Hepatocyte (in vitro differentiated cells): ENCODE results near the gene PDK2. TPM values are rescaled to one million over a fixed set of nuclear protein-coding genes. Genes with fewer than 3 reads are reported as not detected.

ENCODE experiments used
- DNase-seq: peaks from one replicate; pipeline ENCODE4 v3.0.0-alpha.2; 2016; ENCODE audit warnings: low spot score
- H2AFZ ChIP-seq: fragments of 200-600 bp; sonication (generic); 2 replicates; pipeline ENCODE4 v1.6.0; 2016; ENCODE audit warnings: antibody characterized with exemption, mild to moderate bottlenecking
- H3K27ac ChIP-seq: fragments of 200-600 bp; sonication (generic); 2 replicates; pipeline ENCODE4 v1.5.1; 2016; ENCODE audit warnings: mild to moderate bottlenecking
- H3K27me3 ChIP-seq: fragments of 200-600 bp; sonication (generic); 2 replicates; pipeline ENCODE4 v1.6.1; 2016
- H3K36me3 ChIP-seq: fragments of 200-600 bp; sonication (generic); replicated peaks from 2 replicates; pipeline ENCODE4 v1.5.1; 2016; ENCODE audit warnings: low read depth; ENCODE audit not compliant: insufficient read depth
- H3K4me1 ChIP-seq: fragments of 200-600 bp; sonication (generic); 2 replicates; pipeline ENCODE4 v1.5.1; 2016; ENCODE audit warnings: mild to moderate bottlenecking, moderate library complexity; ENCODE audit not compliant: insufficient read depth
- H3K4me2 ChIP-seq: fragments of 200-600 bp; sonication (generic); 2 replicates; pipeline ENCODE4 v1.6.0; 2016
- H3K4me3 ChIP-seq: fragments of 200-600 bp; sonication (generic); 2 replicates; pipeline ENCODE4 v1.5.1; 2016; ENCODE audit warnings: mild to moderate bottlenecking
- H3K79me2 ChIP-seq: fragments of 200-600 bp; sonication (generic); 2 replicates; pipeline ENCODE4 v1.6.0; 2017; ENCODE audit warnings: mild to moderate bottlenecking
- H3K9me2 ChIP-seq: fragments of 200-600 bp; sonication (generic); replicated peaks from 2 replicates; pipeline ENCODE4 v1.6.0; 2017; ENCODE audit warnings: mild to moderate bottlenecking; ENCODE audit not compliant: insufficient read depth
- H3K9me3 ChIP-seq: fragments of 200-600 bp; sonication (generic); 2 replicates; pipeline ENCODE4 v1.5.1; 2016; ENCODE audit warnings: low read depth, mild to moderate bottlenecking
- H4K20me1 ChIP-seq: fragments of 200-600 bp; sonication (generic); 2 replicates; pipeline ENCODE4 v1.6.0; 2016; ENCODE audit warnings: mild to moderate bottlenecking; ENCODE audit not compliant: insufficient read depth, poor library complexity, severe bottlenecking
- EZH2 ChIP-seq: fragments of 200-600 bp; sonication (generic); IDR thresholded peaks from 2 replicates; pipeline ENCODE4 v1.6.1; 2016; ENCODE audit warnings: antibody characterized with exemption, mild to moderate bottlenecking, borderline replicate concordance
- EZH2phosphoT487 ChIP-seq: fragments of 200-600 bp; sonication (generic); IDR thresholded peaks from one replicate; pipeline ENCODE4 v1.6.1; 2018; ENCODE audit warnings: antibody characterized with exemption, mild to moderate bottlenecking, low read depth, moderate library complexity; ENCODE audit not compliant: unreplicated experiment, severe bottlenecking
- WGBS: methylation state at CpG from one replicate; pipeline ENCODE4 v1.1.6; 2016; ENCODE audit warnings: low lambda C conversion rate; ENCODE audit errors: missing lambda C conversion rate; 5-methylcytosine and 5-hydroxymethylcytosine counted together
- polyA plus RNA-seq: library from polyadenylated mRNA; unstranded; fragments of >200 nt; fragmentation: Nextera tagmentation; extraction: Ambion mirVana; gene quantifications from 2 replicates; pipeline ENCODE4 v1.2.1, GENCODE V29; 2016
- total RNA-seq: library from RNA; depleted of rRNA; stranded (reverse); fragments of >200 nt; gene quantifications from 2 replicates; pipeline ENCODE4 v1.2.3, GENCODE V29; 2014
- TF ChIP-seq, protein P1 (sequence below): fragments of 200-600 bp; sonication (generic); IDR thresholded peaks from 2 replicates; pipeline ENCODE4 v1.5.1; 2016; ENCODE audit warnings: antibody characterized with exemption, mild to moderate bottlenecking; ENCODE audit not compliant: poor library complexity

PDK2 gene
- total and polyA plus RNA-seq, 2 experiments from 2014 or later = 42.7 to 56.9 TPM

DNA sequence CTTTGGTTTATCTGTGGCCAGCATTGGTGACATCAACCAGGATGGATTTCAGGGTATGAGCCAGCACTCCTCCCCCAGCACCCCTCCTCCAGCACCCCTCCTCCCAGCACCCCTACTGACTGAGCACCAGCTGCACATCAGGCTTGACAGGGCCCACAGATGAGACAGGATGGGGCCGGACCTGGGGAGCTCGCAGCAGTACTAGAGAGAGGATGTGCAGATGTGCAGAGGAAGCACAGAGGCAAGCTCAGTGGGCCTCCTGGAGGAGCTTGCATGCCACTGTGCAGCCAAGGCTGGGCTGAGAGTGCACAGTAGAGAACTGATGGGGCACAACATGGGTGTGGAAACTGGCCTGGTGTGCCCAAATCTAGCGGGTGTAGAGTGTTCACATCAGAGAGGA, 23.0 kb upstream of the PDK2 start:
- no peaks in the 10 kb centered on the region for H3K9me2 ChIP-seq
- no peak overlapping the region for H3K27ac ChIP-seq
- H3K4me1 ChIP-seq = no peaks in the 10 kb centered on the region
- no peak overlapping the region for H3K4me3 ChIP-seq
- no peak overlapping the region for H2AFZ ChIP-seq
- 84% methylated on average over 3 of the region's 3 CpGs for WGBS
- no peaks in the 10 kb centered on the region for H4K20me1 ChIP-seq
- DNase-seq = no peak
- TF ChIP-seq EZH2 (no peak), EZH2phosphoT487 (no peak)
- TF ChIP-seq, protein P1, sequence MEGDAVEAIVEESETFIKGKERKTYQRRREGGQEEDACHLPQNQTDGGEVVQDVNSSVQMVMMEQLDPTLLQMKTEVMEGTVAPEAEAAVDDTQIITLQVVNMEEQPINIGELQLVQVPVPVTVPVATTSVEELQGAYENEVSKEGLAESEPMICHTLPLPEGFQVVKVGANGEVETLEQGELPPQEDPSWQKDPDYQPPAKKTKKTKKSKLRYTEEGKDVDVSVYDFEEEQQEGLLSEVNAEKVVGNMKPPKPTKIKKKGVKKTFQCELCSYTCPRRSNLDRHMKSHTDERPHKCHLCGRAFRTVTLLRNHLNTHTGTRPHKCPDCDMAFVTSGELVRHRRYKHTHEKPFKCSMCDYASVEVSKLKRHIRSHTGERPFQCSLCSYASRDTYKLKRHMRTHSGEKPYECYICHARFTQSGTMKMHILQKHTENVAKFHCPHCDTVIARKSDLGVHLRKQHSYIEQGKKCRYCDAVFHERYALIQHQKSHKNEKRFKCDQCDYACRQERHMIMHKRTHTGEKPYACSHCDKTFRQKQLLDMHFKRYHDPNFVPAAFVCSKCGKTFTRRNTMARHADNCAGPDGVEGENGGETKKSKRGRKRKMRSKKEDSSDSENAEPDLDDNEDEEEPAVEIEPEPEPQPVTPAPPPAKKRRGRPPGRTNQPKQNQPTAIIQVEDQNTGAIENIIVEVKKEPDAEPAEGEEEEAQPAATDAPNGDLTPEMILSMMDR = no peak
- H3K9me3 ChIP-seq = no peaks in the 10 kb centered on the region
- no peaks in the 10 kb centered on the region for H3K79me2 ChIP-seq
- no peak overlapping the region for H3K4me2 ChIP-seq
- H3K36me3 ChIP-seq = no peaks in the 10 kb centered on the region
- no peaks in the 10 kb centered on the region for H3K27me3 ChIP-seq

DNA sequence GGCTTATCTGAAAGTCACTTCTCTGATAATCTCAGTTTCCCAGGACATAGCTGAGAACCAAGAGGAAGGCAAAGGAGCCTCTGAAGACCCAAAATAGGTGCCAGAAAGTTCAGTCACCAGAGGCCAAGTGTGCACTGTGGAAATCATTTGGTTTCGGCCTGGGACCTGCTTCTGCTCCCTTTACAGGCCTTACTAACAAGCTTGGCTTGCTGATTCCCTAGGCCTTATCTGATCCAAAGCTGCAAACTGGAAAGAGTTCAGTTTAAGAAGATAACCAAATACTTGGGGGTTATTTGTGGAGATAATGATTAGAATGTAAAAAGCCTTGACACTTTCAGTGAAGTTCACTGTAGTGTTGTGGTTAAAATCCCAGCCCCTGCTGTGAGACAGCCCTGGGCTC, 22.2 kb upstream of the PDK2 start:
- no peak for DNase-seq
- H3K27ac ChIP-seq = no peak overlapping the region
- no peak overlapping the region for H2AFZ ChIP-seq
- H3K4me3 ChIP-seq = no peak overlapping the region
- H3K36me3 ChIP-seq = no peaks in the 10 kb centered on the region
- no peaks in the 10 kb centered on the region for H3K9me2 ChIP-seq
- no peaks in the 10 kb centered on the region for H3K9me3 ChIP-seq
- TF ChIP-seq, protein P1 = no peak
- TF ChIP-seq EZH2 (no peak), EZH2phosphoT487 (no peak)
- no peaks in the 10 kb centered on the region for H3K27me3 ChIP-seq
- no peaks in the 10 kb centered on the region for H4K20me1 ChIP-seq
- H3K79me2 ChIP-seq = no peaks in the 10 kb centered on the region
- H3K4me1 ChIP-seq = no peaks in the 10 kb centered on the region
- no peak overlapping the region for H3K4me2 ChIP-seq
- WGBS = 76% methylated on average over 1 of the region's 1 CpG

DNA sequence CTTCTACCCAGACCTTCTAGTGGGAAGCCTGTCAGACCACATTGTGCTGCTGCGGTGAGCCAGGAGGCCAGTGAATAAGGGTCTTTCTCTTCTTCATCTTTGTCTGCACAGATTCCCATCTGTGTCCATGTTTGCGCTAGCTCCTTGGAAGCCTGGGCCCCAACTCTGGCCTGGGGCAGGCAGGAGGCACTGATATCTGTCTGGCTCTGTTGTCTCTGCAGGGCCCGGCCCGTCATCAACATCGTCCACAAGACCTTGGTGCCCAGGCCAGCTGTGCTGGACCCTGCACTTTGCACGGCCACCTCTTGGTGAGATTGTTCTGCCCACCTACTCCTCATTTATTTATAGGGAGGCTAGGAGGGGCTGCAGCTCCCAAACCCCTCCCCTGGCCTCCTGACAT, 20.9 kb upstream of the PDK2 start:
- no peak for DNase-seq
- Histone ChIP-seq H3K27me3 (no peaks in the 10 kb centered on the region), H3K4me2 (no peak overlapping the region), H3K4me1 (no peaks in the 10 kb centered on the region), H3K79me2 (no peaks in the 10 kb centered on the region), H3K9me3 (no peaks in the 10 kb centered on the region), H3K4me3 (no peak overlapping the region), H3K27ac (no peak overlapping the region), H4K20me1 (no peaks in the 10 kb centered on the region), H3K36me3 (no peaks in the 10 kb centered on the region), H2AFZ (no peak overlapping the region), H3K9me2 (no peaks in the 10 kb centered on the region)
- 88% methylated on average over 6 of the region's 6 CpGs for WGBS
- no peak for TF ChIP-seq EZH2
- TF ChIP-seq, protein P1 = no peak
- no peak for TF ChIP-seq EZH2phosphoT487
